Caco-2 (cell line): ENCODE results near the gene TTC17. TPM values are rescaled to one million over a fixed set of nuclear protein-coding genes. Genes with fewer than 3 reads are reported as not detected.
"Not testable (repeated sequence)": the region's sequence is repeated elsewhere in the genome, so short reads cannot be mapped to it uniquely, and the experiment has no call there.

ENCODE experiments used
- BruUV-seq: library from RNA; stranded (reverse); fragments of 400-500 nt; replicated peaks from 2 replicates; lab custom pipeline; 2021; lab: Mats Ljungman, UMichigan
- CTCF ChIA-PET: fragments of 300-600 bp; sonication (Branson Sonifier 250); formaldehyde crosslinking; loops from one replicate; lab custom pipeline; 2022; ENCODE audit warnings: antibody characterized with exemption; lab: Charles Lee
- POLR2A ChIA-PET: fragments of 300-600 bp; sonication (Branson Sonifier 250); formaldehyde crosslinking; loops from one replicate; lab custom pipeline; 2022; ENCODE audit warnings: antibody characterized with exemption; lab: Charles Lee
- DNase-seq, 2 experiments: peaks; one replicate each; pipeline versions ENCODE4 v3.0.0 to v3.0.0-alpha.2; 2020 to 2022
- H3K27me3 ChIP-seq: replicated peaks from 2 replicates; pipeline ENCODE4 v1.6.0; 2011; ENCODE audit warnings: low read length; ENCODE audit not compliant: control insufficient read depth, insufficient read depth
- H3K36me3 ChIP-seq: 2 replicates; pipeline ENCODE4 v1.5.1; 2011; ENCODE audit warnings: low read length; ENCODE audit not compliant: control insufficient read depth, insufficient read depth
- H3K4me1 ChIP-seq: fragments of 250-450 bp; sonication (Bioruptor Pico); 2 replicates; pipeline ENCODE4 v1.5.1; 2020; ENCODE audit warnings: mild to moderate bottlenecking
- H3K4me3 ChIP-seq: 2 replicates; pipeline ENCODE4 v1.5.1; 2011; ENCODE audit warnings: low read depth, mild to moderate bottlenecking, control low read depth, low read length
- H3K9me3 ChIP-seq: fragments of 250-450 bp; sonication (Bioruptor Pico); 2 replicates; pipeline ENCODE4 v1.5.1; 2020; ENCODE audit warnings: mild to moderate bottlenecking, moderate library complexity
- H3K27ac Mint-ChIP-seq: one replicate; pipeline ENCODE4 v1.8.0; 2022; ENCODE audit warnings: mixed read lengths; ENCODE audit not compliant: unreplicated experiment
- H3K27me3 Mint-ChIP-seq: one replicate; pipeline ENCODE4 v1.8.0; 2022; ENCODE audit warnings: mixed read lengths; ENCODE audit not compliant: insufficient read depth, unreplicated experiment
- H3K36me3 Mint-ChIP-seq: one replicate; pipeline ENCODE4 v1.8.0; 2022; ENCODE audit warnings: mild to moderate bottlenecking, mixed read lengths; ENCODE audit not compliant: insufficient read depth, unreplicated experiment
- H3K4me1 Mint-ChIP-seq: one replicate; pipeline ENCODE4 v1.8.0; 2022; ENCODE audit warnings: low read depth, mixed read lengths; ENCODE audit not compliant: unreplicated experiment
- H3K4me3 Mint-ChIP-seq: one replicate; pipeline ENCODE4 v1.8.0; 2022; ENCODE audit warnings: mild to moderate bottlenecking, moderate library complexity, mixed read lengths; ENCODE audit not compliant: unreplicated experiment
- H3K9me3 Mint-ChIP-seq: one replicate; pipeline ENCODE4 v1.8.0; 2022; ENCODE audit warnings: mixed read lengths; ENCODE audit not compliant: unreplicated experiment
- intact Hi-C: fragments of 100-400 bp; cut with micrococcal nuclease; formaldehyde crosslinking; loops from one replicate; pipeline ENCODE4 v1.10.0; 2022; ENCODE audit not compliant: unreplicated experiment
- total RNA-seq: library from RNA; stranded (reverse); gene quantifications from 2 replicates; pipeline ENCODE4 v1.2.3, GENCODE V29; 2022
- TF ChIP-seq, protein P1 (sequence below), 2 experiments: fragments of 200-600 bp in 1 of 2; IDR thresholded peaks; 1 replicate in 1 of 2; 2 replicates in 1 of 2; pipeline versions ENCODE4 v1.5.1 to v1.8.0; 2011 to 2022; ENCODE audit warnings: antibody characterized with exemption in 1 of 2, control low read depth in 1 of 2, inconsistent platforms in 1 of 2, low read depth in 1 of 2, low read length in 1 of 2, mild to moderate bottlenecking in 1 of 2, moderate library complexity in 1 of 2; ENCODE audit not compliant: insufficient read depth in 1 of 2, severe bottlenecking in 1 of 2, unreplicated experiment in 1 of 2

TTC17 gene
- total RNA-seq, 1 experiment from 2014 or later: 73.1 TPM

DNA sequence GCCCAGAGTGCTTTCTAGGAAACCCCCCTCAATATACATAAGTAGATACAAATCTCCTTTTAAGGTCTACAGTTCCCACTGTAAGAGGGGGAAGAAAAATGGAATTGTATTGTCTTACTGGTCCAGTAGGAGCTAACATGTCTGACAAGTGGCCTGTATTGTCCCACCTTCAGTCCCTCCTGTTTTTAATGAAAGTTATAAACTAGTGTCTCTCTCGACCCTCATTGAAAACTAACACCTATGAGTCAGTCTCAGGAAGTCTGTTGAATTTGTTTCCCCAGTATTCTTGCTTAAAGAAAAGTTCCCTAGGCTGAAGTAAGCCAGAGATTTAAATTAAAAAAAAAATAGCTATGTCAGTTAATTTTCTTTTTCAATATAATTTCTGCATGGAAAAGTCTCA lies 69.3 kb downstream of the TTC17 start:
- H3K36me3 Mint-ChIP-seq: peaks cover 5% of the 10 kb centered on the region
- ChIA-PET CTCF (no interaction called here), POLR2A (no interaction called here)
- no peaks in the 10 kb centered on the region for H3K27me3 Mint-ChIP-seq
- DNase-seq: no peak
- no peak overlapping the region for H3K4me3 ChIP-seq
- no peaks in the 10 kb centered on the region for H3K27me3 ChIP-seq
- H3K4me1 ChIP-seq: no peaks in the 10 kb centered on the region
- no peaks in the 10 kb centered on the region for H3K9me3 Mint-ChIP-seq
- no peak overlapping the region for H3K4me3 Mint-ChIP-seq
- no peaks in the 10 kb centered on the region; the same call in 1 of the 2 replicates for H3K36me3 ChIP-seq
- H3K9me3 ChIP-seq: no peaks in the 10 kb centered on the region
- H3K27ac Mint-ChIP-seq: no peak overlapping the region
- no TSS peak for BruUV-seq
- no peaks in the 10 kb centered on the region for H3K4me1 Mint-ChIP-seq
- intact Hi-C loops: no loop called here
- TF ChIP-seq, protein P1, sequence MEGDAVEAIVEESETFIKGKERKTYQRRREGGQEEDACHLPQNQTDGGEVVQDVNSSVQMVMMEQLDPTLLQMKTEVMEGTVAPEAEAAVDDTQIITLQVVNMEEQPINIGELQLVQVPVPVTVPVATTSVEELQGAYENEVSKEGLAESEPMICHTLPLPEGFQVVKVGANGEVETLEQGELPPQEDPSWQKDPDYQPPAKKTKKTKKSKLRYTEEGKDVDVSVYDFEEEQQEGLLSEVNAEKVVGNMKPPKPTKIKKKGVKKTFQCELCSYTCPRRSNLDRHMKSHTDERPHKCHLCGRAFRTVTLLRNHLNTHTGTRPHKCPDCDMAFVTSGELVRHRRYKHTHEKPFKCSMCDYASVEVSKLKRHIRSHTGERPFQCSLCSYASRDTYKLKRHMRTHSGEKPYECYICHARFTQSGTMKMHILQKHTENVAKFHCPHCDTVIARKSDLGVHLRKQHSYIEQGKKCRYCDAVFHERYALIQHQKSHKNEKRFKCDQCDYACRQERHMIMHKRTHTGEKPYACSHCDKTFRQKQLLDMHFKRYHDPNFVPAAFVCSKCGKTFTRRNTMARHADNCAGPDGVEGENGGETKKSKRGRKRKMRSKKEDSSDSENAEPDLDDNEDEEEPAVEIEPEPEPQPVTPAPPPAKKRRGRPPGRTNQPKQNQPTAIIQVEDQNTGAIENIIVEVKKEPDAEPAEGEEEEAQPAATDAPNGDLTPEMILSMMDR (IDR thresholded peaks at IDR 0.05; ENCODE audit: insufficient read depth in 1 of 2, low read depth in 1 of 2, low read length in 1 of 2, severe bottlenecking in 1 of 2, unreplicated experiment in 1 of 2): no peak

DNA sequence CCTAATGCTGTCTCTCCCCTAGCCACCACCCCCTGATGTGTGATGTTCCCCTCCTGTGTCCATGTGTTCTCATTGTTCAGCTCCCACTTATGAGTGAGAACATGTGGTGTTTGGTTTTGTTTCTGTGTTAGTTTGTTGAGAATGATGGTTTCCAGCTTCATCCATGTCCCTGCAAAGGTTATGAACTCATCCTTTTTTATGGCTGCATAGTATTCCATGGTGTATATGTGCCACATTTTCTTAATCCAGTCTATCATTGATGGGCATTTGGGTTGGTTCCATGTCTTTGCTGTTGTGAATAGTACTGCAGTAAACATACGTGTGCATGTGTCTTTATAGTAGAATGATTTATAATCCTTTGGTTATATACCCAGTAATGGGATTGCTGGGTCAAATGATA lies 72.2 kb downstream of the TTC17 start:
- H3K27ac Mint-ChIP-seq, H3K4me1 ChIP-seq, H3K36me3 Mint-ChIP-seq, POLR2A ChIA-PET, H3K27me3 ChIP-seq, BruUV-seq, H3K9me3 ChIP-seq, CTCF ChIA-PET, H3K4me3 Mint-ChIP-seq, DNase-seq, H3K27me3 Mint-ChIP-seq, intact Hi-C loops, H3K4me3 ChIP-seq, H3K4me1 Mint-ChIP-seq, H3K36me3 ChIP-seq, H3K9me3 Mint-ChIP-seq: not testable (repeated sequence)

DNA sequence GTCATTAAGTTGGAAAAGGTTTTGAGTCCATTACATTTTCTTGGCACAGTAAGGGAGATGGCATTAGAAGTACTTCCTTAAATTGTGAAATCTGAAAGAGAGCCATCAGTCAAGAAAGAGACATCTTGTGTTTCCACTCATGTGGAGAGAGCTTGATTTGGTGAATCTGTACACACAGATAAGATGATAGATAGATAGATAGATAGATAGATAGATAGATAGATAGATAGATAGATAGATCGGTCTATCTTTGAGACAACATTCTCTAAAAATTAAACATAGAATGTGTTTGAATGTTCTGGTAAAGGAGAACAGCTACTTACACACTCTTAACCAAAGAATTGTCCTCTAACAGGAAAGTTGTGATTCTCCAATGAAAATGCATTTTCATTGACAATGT lies 76.2 kb downstream of the TTC17 start:
- Mint-ChIP-seq H3K4me3 (no peak overlapping the region), H3K9me3 (no peaks in the 10 kb centered on the region), H3K27ac (no peak overlapping the region), H3K36me3 (peaks cover 6% of the 10 kb centered on the region), H3K27me3 (no peaks in the 10 kb centered on the region), H3K4me1 (no peaks in the 10 kb centered on the region)
- TF ChIP-seq, protein P1 (IDR thresholded peaks at IDR 0.05; ENCODE audit: insufficient read depth in 1 of 2, low read depth in 1 of 2, low read length in 1 of 2, severe bottlenecking in 1 of 2, unreplicated experiment in 1 of 2): no peak
- intact Hi-C loops: no loop called here
- H3K4me3 ChIP-seq: no peak overlapping the region
- no peaks in the 10 kb centered on the region for H3K4me1 ChIP-seq
- DNase-seq: no peak
- POLR2A ChIA-PET: no interaction called here
- no peaks in the 10 kb centered on the region for H3K9me3 ChIP-seq
- H3K27me3 ChIP-seq: no peaks in the 10 kb centered on the region
- H3K36me3 ChIP-seq: peaks cover under 1% of the 10 kb centered on the region; the same call in 1 of the 2 replicates
- BruUV-seq: no TSS peak
- CTCF ChIA-PET: no interaction called here

DNA sequence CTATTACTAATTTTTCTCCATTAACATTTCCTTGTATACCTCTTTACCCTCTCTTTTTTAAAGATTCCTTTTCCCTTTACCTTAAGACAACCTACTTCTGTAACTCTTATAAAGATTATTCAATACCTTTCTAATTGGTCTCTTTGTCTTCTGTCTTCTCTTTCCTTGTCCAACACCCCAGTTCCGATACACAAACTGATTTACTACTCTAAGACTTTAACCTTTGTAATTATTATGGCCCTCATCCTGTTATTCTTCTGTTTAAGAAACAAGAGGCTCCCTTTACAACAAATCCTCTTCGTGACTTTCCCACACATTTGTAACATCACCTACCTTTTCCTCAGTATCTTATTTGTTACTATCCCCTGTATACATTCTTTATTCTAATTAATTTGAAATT lies 81.8 kb downstream of the TTC17 start:
- Mint-ChIP-seq H3K27ac (no peak overlapping the region), H3K4me3 (no peak overlapping the region), H3K4me1 (no peaks in the 10 kb centered on the region), H3K27me3 (no peaks in the 10 kb centered on the region), H3K36me3 (peaks cover 30% of the 10 kb centered on the region), H3K9me3 (no peaks in the 10 kb centered on the region)
- BruUV-seq: no TSS peak
- TF ChIP-seq, protein P1 (IDR thresholded peaks at IDR 0.05; ENCODE audit: insufficient read depth in 1 of 2, low read depth in 1 of 2, low read length in 1 of 2, severe bottlenecking in 1 of 2, unreplicated experiment in 1 of 2): no peak
- Histone ChIP-seq H3K9me3 (no peaks in the 10 kb centered on the region), H3K36me3 (peaks cover 4% of the 10 kb centered on the region; the same call in 1 of the 2 replicates), H3K27me3 (no peaks in the 10 kb centered on the region), H3K4me3 (no peak overlapping the region), H3K4me1 (no peaks in the 10 kb centered on the region)
- POLR2A ChIA-PET: no interaction called here
- intact Hi-C loops: no loop called here
- no peak for DNase-seq
- CTCF ChIA-PET: no interaction called here
